Mesodermal cell (in vitro differentiated cells): ENCODE results near the gene TSPAN18.

Experiments
- H3K27ac ChIP-seq: 2 replicates; pipeline ENCODE4 v1.7.0; 2013; ENCODE audit warnings: mild to moderate bottlenecking, low read depth, low read length, moderate library complexity; ENCODE audit not compliant: severe bottlenecking
- H3K36me3 ChIP-seq: 2 replicates; pipeline ENCODE4 v1.7.1; 2013; ENCODE audit warnings: mild to moderate bottlenecking, low read length, moderate library complexity; ENCODE audit not compliant: control insufficient read depth, insufficient read depth
- H3K4me1 ChIP-seq: one replicate; pipeline ENCODE4 v1.7.1; 2013; ENCODE audit warnings: mild to moderate bottlenecking, low read length; ENCODE audit not compliant: insufficient read depth, control insufficient read depth, poor library complexity, severe bottlenecking
- H3K4me3 ChIP-seq: 2 replicates; pipeline ENCODE4 v1.7.0; 2013; ENCODE audit warnings: low read length, control low read depth, mild to moderate bottlenecking; ENCODE audit not compliant: insufficient read depth, poor library complexity, severe bottlenecking; ENCODE audit errors: extremely low read depth
- H3K9me3 ChIP-seq: 2 replicates; pipeline ENCODE4 v1.7.1; 2013; ENCODE audit warnings: mild to moderate bottlenecking, low read length, moderate library complexity; ENCODE audit not compliant: control insufficient read depth
- WGBS, 2 experiments: methylation state at CpG; one replicate each; pipeline ENCODE4 v1.1.5; 2013; ENCODE audit warnings: missing lambda C conversion rate in 2 of 2; ENCODE audit not compliant: insufficient coverage in 2 of 2; 5-methylcytosine and 5-hydroxymethylcytosine counted together

Gene TSPAN18

GRCh38 chr11:44727373-44728287 is 868 bp downstream of the TSPAN18 start:
- H3K4me1 ChIP-seq = peaks cover 43% of the 10 kb centered on the region
- H3K27ac ChIP-seq = peak overlapping the region; percentile 57
- peaks cover 7% of the 10 kb centered on the region for H3K9me3 ChIP-seq
- 0% methylated on average over 32 to 37 of the region's 70 CpGs for WGBS, 2 experiments
- H3K36me3 ChIP-seq = no peaks in the 10 kb centered on the region
- peak overlapping the region; percentile 78 for H3K4me3 ChIP-seq

GRCh38 chr11:44728491-44728910 is 1.7 kb downstream of the TSPAN18 start:
- H3K4me1 ChIP-seq = peaks cover 45% of the 10 kb centered on the region
- 0 to 19% methylated on average over 3 to 4 of the region's 6 CpGs for whole genome bisulfite sequencing, 2 experiments
- peak overlapping the region; percentile 24 for H3K27ac ChIP-seq
- H3K36me3 ChIP-seq = peaks cover under 1% of the 10 kb centered on the region
- peaks cover 7% of the 10 kb centered on the region for H3K9me3 ChIP-seq
- H3K4me3 ChIP-seq = peak overlapping the region; percentile 78

GRCh38 chr11:44729063-44729462 is 2.3 kb downstream of the TSPAN18 start:
- no CpG with 5 or more reads among the region's 2 CpGs for whole genome bisulfite sequencing, 2 experiments
- Histone ChIP-seq H3K36me3 (peaks cover 4% of the 10 kb centered on the region), H3K4me1 (peaks cover 47% of the 10 kb centered on the region), H3K4me3 (peak overlapping the region; percentile 78), H3K9me3 (peaks cover 7% of the 10 kb centered on the region), H3K27ac (peak overlapping the region; percentile 24)

GRCh38 chr11:44729713-44730112 is 3.0 kb downstream of the TSPAN18 start:
- 71 to 73% methylated on average over 2 to 3 of the region's 3 CpGs for WGBS, 2 experiments
- Histone ChIP-seq H3K4me1 (peaks cover 45% of the 10 kb centered on the region), H3K4me3 (no peak overlapping the region), H3K27ac (peak overlapping the region; percentile 24), H3K9me3 (peaks cover 7% of the 10 kb centered on the region), H3K36me3 (peaks cover 4% of the 10 kb centered on the region)

- H3K4me3 ChIP-seq = no peak overlapping the region
- peaks cover 36% of the 10 kb centered on the region for H3K4me1 ChIP-seq
- peaks cover 7% of the 10 kb centered on the region for H3K9me3 ChIP-seq
- WGBS, 2 experiments = 86 to 87% methylated on average over 2 to 5 of the region's 5 CpGs
- peaks cover 4% of the 10 kb centered on the region for H3K36me3 ChIP-seq
- no peak overlapping the region for H3K27ac ChIP-seq
Observed at GRCh38 chr11:44730775-44731174, 4.0 kb downstream of the TSPAN18 start.

- Histone ChIP-seq H3K4me1 (peaks cover 30% of the 10 kb centered on the region), H3K4me3 (no peak overlapping the region), H3K36me3 (peaks cover 4% of the 10 kb centered on the region), H3K9me3 (peaks cover 7% of the 10 kb centered on the region), H3K27ac (no peak overlapping the region)
- WGBS, 2 experiments = 70 to 80% methylated on average over 7 of the region's 12 CpGs
Observed at GRCh38 chr11:44731685-44732430, 5.1 kb downstream of the TSPAN18 start.

- Histone ChIP-seq H3K27ac (no peak overlapping the region), H3K36me3 (peaks cover 8% of the 10 kb centered on the region), H3K4me1 (peaks cover 30% of the 10 kb centered on the region), H3K4me3 (no peak overlapping the region), H3K9me3 (peaks cover 7% of the 10 kb centered on the region)
- 94 to 97% methylated on average over 3 to 4 of the region's 5 CpGs for WGBS, 2 experiments
Observed at GRCh38 chr11:44732564-44732963, 5.8 kb downstream of the TSPAN18 start.

- Histone ChIP-seq H3K9me3 (peaks cover 7% of the 10 kb centered on the region), H3K36me3 (peaks cover 19% of the 10 kb centered on the region), H3K4me3 (no peak overlapping the region), H3K27ac (peak overlapping the region; percentile 41), H3K4me1 (peaks cover 25% of the 10 kb centered on the region)
- WGBS, 2 experiments = 100% methylated on average over 1 of the region's 2 CpGs
Observed at GRCh38 chr11:44733877-44734276, 7.1 kb downstream of the TSPAN18 start.

- Histone ChIP-seq H3K27ac (no peak overlapping the region), H3K4me3 (no peak overlapping the region), H3K9me3 (peaks cover under 1% of the 10 kb centered on the region), H3K36me3 (peaks cover 19% of the 10 kb centered on the region), H3K4me1 (peaks cover 15% of the 10 kb centered on the region)
- 83 to 86% methylated on average over 6 of the region's 7 CpGs for WGBS, 2 experiments
Observed at GRCh38 chr11:44734843-44735381, 8.2 kb downstream of the TSPAN18 start.

GRCh38 chr11:44736791-44737190 is 10.0 kb downstream of the TSPAN18 start:
- peaks cover 19% of the 10 kb centered on the region for H3K36me3 ChIP-seq
- H3K9me3 ChIP-seq = no peaks in the 10 kb centered on the region
- H3K4me1 ChIP-seq = peaks cover 9% of the 10 kb centered on the region
- H3K4me3 ChIP-seq = no peak overlapping the region
- 89 to 100% methylated on average over 1 to 2 of the region's 2 CpGs for WGBS, 2 experiments
- no peak overlapping the region for H3K27ac ChIP-seq
